Midbrain (tissue), 1 donor: ENCODE measurements around the gene ACOT8.
"Not testable (repeated sequence)": the region's sequence is repeated elsewhere in the genome, so short reads cannot be mapped to it uniquely, and the experiment has no call there.

Source experiments
- DNase-seq: peaks from one replicate; lab custom pipeline; 2025; lab: John Stamatoyannopoulos, UW

ACOT8 gene

DNA sequence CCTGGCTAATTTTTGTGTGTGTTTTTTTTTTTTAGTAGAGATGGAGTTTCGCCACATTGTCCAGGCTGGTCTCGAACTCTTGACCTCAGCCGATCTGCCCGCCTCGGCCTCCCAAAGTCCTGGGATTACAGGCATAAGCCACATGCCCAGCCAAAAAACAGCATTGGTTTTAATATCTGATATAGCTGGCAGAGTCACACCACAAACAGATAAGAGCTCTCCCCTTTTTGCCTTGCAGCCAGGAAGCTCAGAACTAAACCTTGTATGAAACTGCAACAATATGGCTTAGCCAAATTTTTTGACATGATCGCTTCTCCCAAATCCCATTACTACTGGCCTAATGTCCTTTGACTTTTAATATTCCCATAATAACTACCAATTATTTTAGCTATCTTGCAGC is 4.9 kb downstream of the ACOT8 start:
- DNase-seq, result no peak

DNA sequence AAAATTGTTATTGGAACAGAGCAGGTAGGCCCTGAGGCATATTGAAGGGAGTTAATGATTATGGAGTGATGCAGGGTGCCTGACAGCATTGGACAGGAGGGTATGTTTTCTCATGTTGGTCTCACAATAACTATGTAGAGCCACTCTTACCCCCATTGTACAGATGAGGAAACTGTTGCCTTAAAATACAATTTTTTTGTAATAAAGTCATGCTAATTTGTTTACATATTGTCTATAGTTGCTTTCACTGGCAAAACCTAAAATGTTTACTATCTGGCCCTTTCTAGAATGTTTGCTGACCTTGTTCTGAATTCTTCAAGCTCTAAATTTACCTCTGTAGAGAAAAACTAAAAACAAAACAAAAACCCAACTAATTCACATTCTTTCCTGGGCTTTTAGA is 5.7 kb downstream of the ACOT8 start:
- DNase-seq, result no peak

DNA sequence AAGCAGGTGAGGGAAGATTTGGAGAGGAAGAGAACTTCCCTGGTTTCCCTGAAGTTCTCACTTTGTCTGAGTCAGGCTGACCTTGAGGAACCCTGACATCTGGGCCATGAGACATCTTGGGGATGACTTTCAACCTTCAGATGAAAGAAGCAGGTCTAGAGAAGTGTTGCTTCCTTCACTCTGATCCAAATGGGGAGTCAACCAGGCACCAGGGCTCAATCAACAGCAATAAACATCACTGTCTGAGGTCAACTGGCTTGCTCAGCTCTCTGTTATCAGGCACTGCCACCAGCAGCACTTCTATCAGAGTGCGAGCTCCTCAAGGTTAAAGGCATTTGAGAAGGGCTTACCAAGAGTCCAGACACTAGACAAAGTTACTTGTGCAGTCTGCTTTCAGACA is 6.3 kb downstream of the ACOT8 start:
- no peak for DNase-seq

DNA sequence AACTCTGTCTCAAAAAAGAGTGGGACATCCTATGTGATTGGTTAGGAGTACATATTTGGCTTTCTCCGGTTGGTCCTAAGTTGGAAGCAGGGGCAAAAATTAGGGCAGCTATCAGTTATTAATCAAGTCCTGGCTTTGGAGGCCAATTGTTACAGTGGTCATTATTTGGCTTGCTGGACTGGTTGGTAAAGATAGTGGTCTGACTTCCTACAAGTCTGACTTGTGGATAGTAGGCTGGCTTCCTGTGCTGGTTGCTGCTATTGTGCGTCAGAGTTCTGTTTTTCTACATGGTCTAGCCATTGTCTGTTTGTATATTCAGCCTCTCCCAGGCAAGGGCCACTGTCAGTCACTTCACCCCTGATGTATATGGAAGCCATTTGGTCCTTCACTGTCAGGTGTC is 7.0 kb downstream of the ACOT8 start:
- DNase-seq, result no peak

DNA sequence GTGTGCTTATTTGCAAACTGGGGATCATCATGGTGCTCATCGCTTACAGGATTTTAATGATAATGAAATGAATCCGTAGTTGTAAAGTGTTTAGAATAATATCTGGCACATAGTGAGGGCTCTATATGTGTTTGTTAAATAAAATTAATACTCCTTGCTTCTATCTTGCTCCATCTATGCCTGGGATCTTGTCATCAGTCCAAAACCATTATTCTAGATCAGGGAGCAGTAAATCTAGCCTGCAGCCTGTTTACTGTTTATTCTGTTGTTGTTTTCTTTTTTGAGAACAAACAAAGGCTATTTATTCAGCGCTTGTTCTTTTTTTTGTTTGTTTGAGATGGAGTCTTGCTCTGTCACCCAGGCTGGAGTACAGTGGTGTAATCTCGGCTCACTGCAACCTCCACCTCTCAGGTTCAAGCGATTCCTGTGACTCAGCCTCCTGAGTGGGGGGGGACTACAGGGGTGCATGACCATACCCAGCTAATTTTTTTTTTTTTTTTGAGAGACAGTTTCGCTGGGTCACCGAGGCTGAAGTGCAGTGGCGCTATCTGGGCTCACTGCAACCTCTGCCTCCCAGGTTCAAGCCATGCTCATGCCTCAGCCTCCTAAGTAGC is 8.1 kb downstream of the ACOT8 start:
- no peak for DNase-seq

DNA sequence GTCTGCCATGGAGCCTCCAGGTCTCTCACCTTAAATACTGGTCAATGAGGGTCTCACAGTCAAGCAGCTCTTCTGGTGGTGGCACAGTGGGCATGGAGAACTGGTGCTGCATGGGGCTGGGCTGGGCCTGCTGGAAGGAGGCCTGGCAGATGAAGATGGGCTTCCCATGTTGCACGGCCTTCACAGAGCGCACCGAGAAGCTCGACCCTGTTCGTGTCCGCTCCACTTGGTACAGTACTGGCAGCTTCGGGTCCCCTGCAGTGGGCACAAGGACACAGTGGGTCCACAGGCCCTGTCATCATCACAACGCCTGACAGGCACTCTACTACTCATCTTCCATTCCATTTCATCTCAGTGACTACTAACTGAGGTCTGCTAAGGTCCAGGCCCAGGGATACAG is 8.8 kb downstream of the ACOT8 start:
- DNase-seq, result no peak

DNA sequence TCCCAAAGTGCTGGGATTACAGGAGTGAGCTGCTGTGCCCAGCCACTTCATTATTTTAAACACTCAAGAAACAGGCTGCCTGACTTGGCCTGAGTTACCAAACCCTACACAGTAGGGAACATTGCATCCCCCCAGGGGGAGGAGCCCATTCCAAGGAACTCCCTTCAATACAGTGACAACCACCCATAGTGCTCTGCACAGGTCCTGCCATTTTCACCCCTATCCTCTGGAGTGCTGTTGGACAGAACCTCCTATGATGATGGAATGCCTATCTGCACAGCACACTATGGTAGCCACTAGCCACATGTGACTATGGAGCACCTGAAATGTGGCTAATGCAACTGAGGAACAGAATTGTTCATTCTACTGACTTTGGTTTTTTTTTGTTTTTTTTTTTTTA is 11.7 kb downstream of the ACOT8 start:
- DNase-seq, result no peak

DNA sequence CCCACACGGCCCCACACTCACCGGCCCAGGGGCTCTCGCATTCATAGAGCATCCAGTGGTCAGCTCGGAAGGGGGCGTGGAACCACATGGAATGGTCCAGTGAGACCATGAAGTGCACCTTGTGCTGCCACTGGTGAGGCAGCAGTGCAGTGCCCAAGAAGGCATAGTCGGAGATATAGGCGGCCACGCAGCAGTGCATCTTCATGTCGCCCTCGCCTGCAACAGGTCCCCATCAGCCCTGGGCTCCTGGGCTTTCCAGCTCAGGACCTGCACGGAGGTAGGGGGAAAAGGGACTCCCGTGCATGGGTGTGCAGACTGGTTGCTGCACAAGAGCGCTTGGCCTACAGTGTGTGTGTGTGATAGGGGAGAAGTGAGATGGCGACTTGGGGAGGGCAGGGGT is 13.7 kb downstream of the ACOT8 start:
- no peak for DNase-seq

DNA sequence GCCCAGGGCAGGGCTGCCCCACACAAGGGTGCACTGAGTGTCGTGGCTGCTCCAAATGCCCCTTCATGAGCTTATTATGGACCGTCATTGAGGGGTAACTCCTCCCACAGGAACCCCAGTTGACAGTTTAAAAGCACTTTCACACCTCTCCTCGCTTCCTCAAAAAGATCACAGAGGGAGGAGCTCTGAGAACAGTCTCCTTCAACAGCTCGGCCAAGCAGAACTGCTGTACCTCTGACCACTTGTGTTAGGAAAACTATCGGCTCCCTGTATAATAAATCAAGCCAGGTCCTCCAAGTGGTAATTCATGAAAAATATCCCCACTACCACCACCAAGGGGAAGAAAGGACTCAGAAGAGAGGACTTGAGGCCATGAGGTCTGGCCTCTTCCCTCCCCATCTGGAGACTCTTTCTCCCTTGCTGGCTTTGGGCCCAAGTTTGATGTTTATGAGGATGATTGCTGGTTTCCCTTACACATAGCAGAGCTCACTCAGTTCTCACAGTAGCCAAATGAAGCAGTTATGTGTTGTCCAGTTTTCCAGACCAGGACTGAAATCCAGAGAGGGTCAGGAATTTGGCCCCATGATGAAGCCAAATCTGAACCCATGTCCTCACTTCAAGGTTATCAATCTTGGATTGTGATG is 14.9 kb downstream of the ACOT8 start:
- no peak for DNase-seq

DNA sequence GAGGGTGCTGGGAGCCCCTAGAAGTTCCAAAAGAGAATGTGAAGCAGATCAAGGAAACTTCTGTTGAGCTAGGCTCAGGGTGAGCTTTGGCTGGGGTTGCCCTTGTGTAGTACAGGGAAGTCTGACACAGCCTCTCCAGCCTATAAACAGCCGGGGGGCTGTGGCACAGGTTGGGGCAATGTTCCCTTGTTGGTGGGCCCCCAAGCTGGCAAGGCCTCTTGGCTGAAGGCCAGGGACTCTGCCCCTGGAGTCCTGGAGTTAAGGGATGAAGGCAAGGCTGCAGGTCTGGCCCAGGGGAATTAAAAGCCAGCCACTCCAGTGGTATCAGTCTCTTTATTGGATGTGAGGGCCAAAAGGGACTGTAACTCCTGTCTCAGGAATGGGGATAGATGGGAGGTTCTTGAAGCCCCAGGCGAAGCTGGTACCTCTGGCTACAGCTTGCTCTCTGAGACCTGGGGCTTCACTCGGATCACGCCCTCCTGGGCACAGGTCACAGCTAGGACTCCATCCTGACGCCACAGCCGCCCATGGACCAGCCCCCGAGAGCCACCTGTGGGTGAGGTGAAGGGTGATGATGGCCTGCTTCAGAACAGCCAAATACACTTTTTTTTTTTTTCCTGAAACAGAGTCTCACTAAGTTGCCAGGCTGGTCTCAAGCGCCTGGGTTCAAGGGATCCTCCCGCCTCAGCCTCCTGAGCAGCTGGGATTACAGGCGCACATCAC is 15.6 kb downstream of the ACOT8 start:
- no peak for DNase-seq

DNA sequence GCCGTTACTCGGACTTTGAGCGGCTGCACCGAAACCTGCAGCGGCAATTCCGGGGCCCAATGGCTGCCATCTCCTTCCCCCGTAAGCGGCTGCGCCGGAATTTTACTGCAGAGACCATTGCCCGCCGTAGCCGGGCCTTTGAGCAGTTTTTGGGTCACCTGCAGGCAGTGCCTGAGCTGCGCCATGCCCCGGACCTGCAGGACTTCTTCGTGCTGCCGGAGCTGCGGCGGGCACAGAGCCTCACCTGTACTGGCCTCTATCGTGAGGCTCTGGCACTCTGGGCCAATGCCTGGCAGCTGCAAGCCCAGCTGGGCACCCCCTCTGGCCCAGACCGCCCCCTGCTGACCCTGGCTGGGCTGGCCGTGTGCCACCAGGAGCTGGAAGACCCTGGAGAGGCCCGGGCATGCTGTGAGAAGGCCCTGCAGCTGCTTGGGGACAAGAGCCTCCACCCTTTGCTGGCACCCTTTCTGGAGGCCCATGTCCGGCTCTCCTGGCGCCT is 16.4 kb downstream of the ACOT8 start:
- no peak for DNase-seq

DNA sequence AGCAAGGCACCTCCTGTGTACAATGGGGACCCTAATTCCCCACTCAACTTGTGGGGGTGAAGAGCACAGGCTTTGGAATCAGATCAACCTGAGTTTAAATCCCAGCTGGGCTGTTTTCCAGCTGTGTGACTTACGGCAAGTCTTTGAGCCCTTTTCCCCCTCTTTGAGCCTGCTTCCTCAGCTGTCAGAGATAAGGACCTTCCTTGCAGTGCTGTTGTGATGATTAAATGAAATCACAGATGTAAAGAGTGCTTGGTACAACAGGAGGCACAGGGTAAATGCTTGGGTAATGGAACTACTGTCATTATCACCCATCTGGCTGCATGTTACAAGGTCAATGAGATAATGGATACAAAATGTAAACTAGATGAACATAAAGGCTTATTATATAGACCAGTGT is 20.4 kb downstream of the ACOT8 start:
- no peak for DNase-seq

DNA sequence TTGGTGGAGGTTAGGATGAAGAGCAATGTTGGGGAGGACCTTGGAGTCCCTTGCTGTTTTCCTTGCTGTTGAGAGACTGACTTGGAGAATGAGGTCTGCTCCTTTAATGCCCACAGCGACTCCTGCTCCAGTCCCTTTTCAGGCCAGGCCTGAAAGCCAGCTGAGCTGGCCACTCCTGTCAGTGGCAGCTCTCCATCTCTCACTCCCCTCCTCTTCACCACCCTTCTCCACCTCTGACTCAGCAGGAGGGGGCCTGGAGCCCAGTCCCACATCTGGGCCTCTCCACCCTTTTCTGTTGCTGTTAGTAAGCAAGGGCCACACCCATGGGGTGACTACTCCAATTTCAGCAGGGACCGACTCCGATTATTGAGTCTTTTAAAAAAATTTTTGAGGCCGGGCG is 21.4 kb downstream of the ACOT8 start:
- DNase-seq, result no peak

DNA sequence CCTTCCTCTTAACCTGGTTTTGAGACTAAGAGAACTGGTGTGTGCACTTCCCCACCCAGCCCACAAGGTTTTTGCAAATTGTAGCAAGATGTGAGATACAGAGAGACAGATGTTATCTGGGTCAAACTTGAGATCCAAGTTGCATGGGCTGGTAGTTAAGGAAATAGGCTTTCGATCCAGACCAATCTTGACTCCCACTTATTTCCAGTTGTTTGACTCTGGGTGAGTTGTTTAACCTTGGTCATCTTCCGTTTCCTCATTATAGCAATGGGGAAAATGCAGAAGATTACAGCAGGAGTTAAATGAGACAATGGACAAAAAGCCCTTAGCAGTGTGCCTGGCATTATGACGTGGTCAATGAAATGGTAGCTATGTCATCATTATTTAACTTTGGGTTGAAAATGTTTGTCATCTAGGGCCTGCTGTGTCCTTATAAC is 21.8 kb downstream of the ACOT8 start:
- no peak for DNase-seq

DNA sequence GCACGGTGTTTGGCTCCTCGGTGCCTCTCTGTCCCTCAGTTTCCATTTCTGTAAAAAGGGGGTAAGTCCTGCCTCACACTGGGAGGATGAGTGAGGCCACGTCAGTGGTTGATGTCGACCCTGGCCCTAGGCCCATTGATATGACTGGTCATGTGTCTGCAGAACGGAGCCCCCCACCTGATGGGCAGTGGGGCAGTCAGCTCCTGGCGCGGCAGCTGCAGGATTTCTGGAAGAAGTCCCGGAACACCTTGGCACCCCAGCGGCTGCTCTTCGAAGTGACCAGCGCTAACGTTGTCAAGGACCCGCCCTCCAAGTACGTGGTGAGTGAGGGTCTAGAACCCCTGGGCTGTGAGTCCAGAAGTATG is 22.4 kb downstream of the ACOT8 start:
- DNase-seq, result no peak

DNA sequence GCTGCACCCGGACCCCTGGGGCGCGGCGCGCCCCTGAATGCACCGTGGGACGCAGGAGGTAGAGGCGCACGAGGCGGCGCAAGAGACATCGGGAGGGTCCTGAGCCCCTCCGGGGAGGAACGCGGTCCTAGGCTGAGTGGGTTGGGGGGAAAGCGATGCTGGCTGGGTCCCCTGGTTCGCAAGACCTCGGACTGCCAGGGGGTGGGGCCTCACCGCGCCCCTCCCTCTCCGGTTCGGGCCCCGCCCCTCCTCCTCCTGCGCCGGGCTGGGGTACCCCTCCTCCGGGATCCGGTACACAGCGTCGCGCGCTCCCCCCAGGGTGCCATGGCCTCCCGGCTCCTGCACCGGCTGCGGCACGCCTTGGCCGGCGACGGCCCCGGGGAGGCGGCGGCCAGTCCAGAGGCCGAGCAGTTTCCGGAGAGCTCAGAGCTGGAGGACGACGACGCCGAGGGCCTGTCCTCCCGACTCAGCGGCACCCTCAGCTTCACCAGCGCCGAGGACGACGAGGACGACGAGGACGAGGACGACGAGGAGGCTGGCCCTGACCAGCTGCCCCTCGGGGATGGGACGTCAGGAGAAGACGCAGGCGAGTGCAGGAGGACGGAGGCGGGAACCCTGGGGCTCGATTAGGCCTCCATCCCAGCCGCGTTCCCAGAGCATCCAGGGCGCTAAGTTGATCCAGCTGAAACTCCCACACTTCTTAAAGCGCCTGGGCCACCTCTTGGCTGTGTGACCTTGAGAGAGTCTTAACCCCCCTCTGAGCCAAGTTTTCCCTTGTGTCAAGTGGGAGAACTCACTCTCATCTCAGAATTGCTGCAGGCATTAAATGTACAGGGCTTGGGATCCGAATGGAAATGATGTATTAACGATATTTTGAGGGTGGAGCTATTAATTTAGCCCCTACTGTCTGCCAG is 23.1 kb downstream of the ACOT8 start:
- DNase-seq, result peak; percentile 67

DNA sequence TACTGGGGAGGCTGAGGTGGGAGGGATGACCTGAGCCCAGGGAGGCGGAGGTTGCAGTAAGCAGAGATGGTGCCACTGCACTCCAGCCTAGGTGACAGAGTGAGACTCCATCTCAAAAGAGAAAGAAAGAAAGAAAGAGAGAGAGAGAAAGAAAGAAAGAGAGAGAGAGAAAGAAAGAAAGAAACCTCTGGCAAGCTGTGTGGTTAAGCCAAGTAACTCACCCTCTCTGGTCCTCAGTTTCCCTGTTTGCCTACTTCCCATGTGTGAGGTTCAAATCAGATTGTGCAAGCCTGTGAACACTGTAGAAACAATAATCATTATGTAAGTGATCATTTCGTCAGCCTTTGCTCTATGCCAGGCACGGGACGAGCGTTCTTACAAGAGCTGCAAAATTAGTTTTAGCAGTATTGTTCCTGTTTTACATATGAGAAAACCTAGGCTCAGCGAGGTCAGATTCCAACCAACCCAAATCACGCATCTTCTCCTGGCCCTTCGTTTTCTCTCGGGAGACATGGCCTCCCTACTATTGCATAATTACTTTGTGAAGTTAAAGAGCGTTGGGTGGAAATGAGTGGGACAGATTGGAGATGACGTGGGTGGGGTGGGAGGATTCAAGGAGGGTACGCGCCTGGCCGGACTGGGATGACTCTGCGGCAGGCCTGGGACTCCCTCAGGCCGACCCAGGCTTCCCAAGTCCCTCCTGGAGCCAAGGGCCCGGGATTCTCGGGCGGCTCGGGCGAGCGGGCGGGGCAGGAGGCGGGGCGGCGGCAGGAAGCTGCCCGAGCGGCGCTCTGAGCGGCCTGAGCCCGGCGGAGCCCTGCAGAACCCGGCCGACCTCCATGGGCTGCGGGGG is 23.9 kb downstream of the ACOT8 start, which contains the start of gene SNX21:
TSS of gene SNX21 (plus strand) at position 770 of the 853 bp plus-strand sequence. CDS start 121 bp downstream, outside the sequence.
- DNase-seq, result peak; percentile 73

DNA sequence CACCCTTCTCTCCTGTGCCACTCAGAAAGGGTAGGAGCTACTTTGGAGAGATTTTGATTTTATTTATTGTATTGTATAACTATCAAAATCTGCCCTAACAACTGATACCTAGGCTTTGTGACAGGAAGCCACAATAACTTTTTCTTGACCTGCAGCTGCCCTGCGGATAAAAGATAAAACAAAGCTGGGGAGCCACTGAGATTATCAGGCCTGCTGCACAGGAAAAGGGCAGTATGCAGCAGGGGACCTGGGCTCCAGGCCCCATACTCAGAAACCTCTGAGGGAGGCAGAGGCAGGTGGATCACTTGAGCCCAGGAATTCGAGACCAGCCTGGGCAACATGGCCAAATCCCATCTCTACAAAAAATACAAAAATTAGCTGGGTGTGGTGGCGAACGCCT is 24.6 kb downstream of the ACOT8 start:
- no peak for DNase-seq

DNA sequence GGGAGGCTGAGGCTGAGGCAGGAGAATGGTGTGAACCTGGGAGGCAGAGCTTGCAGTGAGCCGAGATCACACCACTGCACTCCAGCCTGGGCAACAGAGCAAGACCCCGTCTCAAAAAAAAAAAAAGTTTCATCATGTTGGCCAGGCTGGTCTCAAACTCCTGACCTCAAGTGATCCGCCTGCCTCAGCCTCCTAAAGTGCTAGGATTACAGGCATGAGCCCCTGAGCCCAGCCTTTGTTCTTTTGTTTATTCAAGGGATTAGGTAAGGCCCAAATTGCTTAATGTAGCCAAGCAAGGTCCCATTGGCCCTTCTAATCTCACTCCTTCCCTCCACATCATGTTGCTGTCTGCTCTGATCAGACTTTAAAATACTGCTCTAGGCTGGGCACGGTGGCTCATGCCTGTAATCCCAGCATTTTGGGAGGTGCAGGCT is 27.5 kb downstream of the ACOT8 start:
- DNase-seq, result not testable (repeated sequence)

DNA sequence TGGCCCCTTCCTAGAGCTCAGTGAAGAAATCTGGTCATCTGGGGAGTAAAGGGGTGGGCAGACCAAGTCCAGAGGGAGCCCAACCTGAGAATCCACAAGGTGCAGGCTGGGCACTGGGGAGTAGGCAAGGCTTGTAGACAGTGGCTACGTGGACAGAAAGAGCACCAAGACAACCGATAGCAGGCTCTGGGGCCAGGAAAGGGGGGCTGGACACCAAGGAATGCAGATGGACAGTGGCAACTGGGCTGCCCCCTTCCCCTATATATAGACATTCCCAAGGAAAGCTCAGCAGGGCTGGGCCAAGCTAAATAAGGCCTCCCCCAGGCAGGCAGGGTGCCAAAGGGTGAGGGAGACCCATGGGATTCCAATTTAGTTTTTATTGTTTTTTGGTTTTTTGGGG is 28.6 kb downstream of the ACOT8 start:
- no peak for DNase-seq

DNA sequence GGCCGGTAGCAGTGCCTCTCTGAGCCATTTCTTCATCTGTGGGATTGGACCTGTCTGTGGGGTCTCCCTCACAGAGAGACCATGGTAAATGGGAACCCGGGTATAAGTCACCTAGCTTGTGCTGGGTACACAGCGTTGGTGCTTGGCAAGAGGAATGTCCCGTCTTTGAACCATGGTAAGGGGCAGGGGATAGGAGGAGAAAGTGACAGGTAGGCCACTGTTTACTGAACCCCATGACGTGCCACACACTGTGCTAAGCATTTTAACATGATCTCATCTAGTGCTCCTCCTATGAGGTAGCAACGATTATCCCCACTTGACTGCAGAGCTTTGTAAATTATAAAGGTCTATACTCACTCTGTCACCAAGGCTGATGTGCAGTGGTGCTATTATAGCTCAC is 29.5 kb downstream of the ACOT8 start:
- DNase-seq, result no peak
